ENCODE results near the gene SENP8. TPM values are rescaled to one million over a fixed set of nuclear protein-coding genes. Genes with fewer than 3 reads are reported as not detected.
A peak's percentile ranks its signal among the peaks of the same experiment; 100 is the strongest.

Gene SENP8
- total RNA-seq, 1 experiment from 2014 or later: 3.8 TPM

DNA sequence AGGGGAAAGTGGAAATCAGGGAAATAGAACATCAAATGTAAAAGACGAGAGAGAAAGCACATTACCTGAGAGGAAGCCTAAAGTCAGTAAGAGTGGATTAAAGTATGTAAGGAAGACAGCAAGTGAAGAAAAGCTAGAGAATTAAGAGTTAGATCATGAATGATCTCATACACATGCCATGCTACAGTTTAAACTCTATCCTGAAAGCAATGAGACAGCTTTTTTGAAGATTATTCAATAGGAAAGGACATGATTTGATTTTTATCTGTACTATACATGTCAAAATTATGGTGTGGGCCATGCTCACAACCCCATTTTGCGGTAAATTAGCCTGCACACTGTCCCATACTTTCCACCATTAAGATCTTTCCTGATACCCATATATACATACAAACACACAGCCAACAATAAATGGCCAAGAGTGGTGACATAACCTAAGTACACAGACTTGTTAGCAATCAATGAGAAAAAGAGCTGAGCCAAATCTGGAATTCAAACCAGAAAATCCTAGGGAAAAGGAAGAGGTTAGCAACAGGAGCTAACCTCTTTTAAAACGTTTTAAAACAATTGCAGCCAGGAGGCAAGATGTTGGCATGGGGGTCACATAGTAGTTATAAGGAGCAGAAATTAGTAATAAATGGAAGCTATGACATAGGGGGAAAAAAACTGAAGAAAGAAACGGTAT, 4.7 kb upstream of the SENP8 start:
- H3K4me3 Mint-ChIP-seq (ENCODE audit: unreplicated experiment): no peak overlapping the region
- TF ChIP-seq, protein P1, sequence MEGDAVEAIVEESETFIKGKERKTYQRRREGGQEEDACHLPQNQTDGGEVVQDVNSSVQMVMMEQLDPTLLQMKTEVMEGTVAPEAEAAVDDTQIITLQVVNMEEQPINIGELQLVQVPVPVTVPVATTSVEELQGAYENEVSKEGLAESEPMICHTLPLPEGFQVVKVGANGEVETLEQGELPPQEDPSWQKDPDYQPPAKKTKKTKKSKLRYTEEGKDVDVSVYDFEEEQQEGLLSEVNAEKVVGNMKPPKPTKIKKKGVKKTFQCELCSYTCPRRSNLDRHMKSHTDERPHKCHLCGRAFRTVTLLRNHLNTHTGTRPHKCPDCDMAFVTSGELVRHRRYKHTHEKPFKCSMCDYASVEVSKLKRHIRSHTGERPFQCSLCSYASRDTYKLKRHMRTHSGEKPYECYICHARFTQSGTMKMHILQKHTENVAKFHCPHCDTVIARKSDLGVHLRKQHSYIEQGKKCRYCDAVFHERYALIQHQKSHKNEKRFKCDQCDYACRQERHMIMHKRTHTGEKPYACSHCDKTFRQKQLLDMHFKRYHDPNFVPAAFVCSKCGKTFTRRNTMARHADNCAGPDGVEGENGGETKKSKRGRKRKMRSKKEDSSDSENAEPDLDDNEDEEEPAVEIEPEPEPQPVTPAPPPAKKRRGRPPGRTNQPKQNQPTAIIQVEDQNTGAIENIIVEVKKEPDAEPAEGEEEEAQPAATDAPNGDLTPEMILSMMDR (IDR thresholded peaks at IDR 0.05; ENCODE audit: unreplicated experiment): no peak
- H3K27ac Mint-ChIP-seq (ENCODE audit: low read depth, unreplicated experiment): no peak overlapping the region
- intact Hi-C loops (cut with micrococcal nuclease): no loop called here
- no peaks in the 10 kb centered on the region for H3K27me3 Mint-ChIP-seq (ENCODE audit: insufficient read depth, unreplicated experiment)
- H3K9me3 Mint-ChIP-seq (ENCODE audit: unreplicated experiment): no peaks in the 10 kb centered on the region
- no peak for DNase-seq (ENCODE audit: unreplicated experiment)
- ChIA-PET CTCF (interaction anchor here (1.4 kb wide), 1 partner anchor 43 kb away, joined by 4 read pairs; no protein-coding TSS in a partner anchor), POLR2A (interaction anchor here (0.6 to 0.7 kb wide), 2 partner anchors 24 to 38 kb away, joined by 3 read pairs; no protein-coding TSS in a partner anchor)
- H3K4me1 Mint-ChIP-seq (ENCODE audit: insufficient read depth, unreplicated experiment): peaks cover 35% of the 10 kb centered on the region
- H3K36me3 Mint-ChIP-seq (ENCODE audit: insufficient read depth, unreplicated experiment): peaks cover 6% of the 10 kb centered on the region
- BruUV-seq (replicated peaks): no TSS peak

DNA sequence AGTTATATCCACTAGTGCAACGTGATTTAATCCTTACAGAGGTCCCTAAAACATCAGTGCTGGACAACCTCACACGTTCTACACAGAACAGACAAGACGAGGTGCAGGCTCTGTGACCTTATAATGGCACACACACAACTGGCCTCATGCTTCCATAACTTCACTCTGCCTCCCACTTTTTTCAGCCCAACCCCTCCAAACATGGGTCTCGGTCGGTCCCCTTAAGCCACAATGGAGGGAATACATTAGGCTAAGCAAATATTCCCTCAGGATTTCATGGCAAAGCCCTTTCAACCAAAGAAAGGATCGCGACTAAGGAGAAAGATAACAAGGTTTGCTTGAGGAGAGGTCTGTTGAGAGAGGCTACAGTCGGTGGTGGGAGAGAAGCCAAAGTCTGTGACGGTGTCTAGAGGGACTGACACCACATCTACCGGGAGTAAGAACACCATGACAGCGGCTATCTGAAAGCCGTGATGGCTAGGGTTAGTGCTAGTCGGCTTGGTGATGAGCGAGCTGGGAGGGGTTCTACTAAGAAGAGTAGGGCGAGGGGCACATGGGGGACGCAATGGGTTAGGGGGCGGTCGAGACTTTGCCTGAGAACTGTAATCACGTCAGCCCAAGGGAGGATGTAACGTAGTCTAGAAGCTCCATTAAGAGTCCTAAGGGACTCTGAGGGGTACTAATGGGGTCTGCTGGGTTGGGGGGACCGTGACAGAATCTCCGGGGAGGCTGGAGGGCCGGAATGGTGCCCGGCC, 1.3 kb upstream of the SENP8 start:
- BruUV-seq (replicated peaks): no TSS peak
- H3K4me1 Mint-ChIP-seq (ENCODE audit: insufficient read depth, unreplicated experiment): peaks cover 53% of the 10 kb centered on the region
- CTCF ChIA-PET: interaction anchor here (0.5 to 1.3 kb wide), 7 partner anchors 22 to 624 kb away, joined by 3 to 4 read pairs (median 3); no protein-coding TSS in a partner anchor
- intact Hi-C loops (cut with micrococcal nuclease): no loop called here
- no peaks in the 10 kb centered on the region for H3K27me3 Mint-ChIP-seq (ENCODE audit: insufficient read depth, unreplicated experiment)
- H3K27ac Mint-ChIP-seq (ENCODE audit: low read depth, unreplicated experiment): peak overlapping the region; percentile 99
- H3K36me3 Mint-ChIP-seq (ENCODE audit: insufficient read depth, unreplicated experiment): peaks cover 6% of the 10 kb centered on the region
- TF ChIP-seq, protein P1 (IDR thresholded peaks at IDR 0.05; ENCODE audit: unreplicated experiment): no peak
- DNase-seq (ENCODE audit: unreplicated experiment): peak; percentile 34
- H3K4me3 Mint-ChIP-seq (ENCODE audit: unreplicated experiment): peak overlapping the region; percentile 100
- POLR2A ChIA-PET: interaction anchor here (0.6 to 2.4 kb wide), 8 partner anchors 12 to 114 kb away, joined by 3 to 10 read pairs (median 4); partner anchors contain the start of genes GRAMD2A and PKM
- no peaks in the 10 kb centered on the region for H3K9me3 Mint-ChIP-seq (ENCODE audit: unreplicated experiment)

DNA sequence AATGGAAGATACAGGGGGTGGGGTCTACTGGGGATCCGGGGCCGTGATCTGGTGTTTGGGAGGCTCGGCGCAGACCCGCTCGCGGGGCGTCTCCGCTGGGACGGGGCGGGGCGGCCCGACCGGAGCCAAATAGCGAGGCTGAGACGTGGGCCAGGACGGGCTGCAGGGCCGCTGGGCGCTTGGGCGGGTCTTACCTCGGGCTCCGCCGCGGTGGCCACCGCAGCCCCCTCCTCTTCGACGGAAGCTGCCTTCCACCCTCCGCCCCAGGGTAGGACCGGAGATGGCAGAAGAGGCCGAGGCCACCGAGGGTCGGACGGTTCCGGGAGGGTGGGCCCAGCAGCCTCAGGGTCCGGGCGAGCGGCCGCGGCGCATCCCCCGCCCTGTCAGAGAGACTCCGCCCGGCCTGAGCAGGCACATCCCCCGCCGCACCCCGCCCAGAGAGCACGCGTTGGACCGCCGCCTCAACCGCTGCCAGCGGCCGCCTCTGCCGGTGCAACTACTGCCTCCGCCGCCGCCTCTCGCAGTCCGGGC, 652 bp upstream of the SENP8 start:
- peaks cover 53% of the 10 kb centered on the region for H3K4me1 Mint-ChIP-seq (ENCODE audit: insufficient read depth, unreplicated experiment)
- peak overlapping the region; percentile 100 for H3K4me3 Mint-ChIP-seq (ENCODE audit: unreplicated experiment)
- DNase-seq (ENCODE audit: unreplicated experiment): peak; percentile 76
- peaks cover 6% of the 10 kb centered on the region for H3K36me3 Mint-ChIP-seq (ENCODE audit: insufficient read depth, unreplicated experiment)
- H3K27ac Mint-ChIP-seq (ENCODE audit: low read depth, unreplicated experiment): peak overlapping the region; percentile 99
- CTCF ChIA-PET: interaction anchor here (0.6 to 1.3 kb wide), 5 partner anchors 23 to 374 kb away, joined by 3 to 4 read pairs (median 3); no protein-coding TSS in a partner anchor
- POLR2A ChIA-PET: interaction anchor here (0.6 to 2.4 kb wide), 7 partner anchors 10 to 114 kb away, joined by 3 to 10 read pairs (median 4); partner anchors contain the start of genes GRAMD2A and PKM
- TF ChIP-seq, protein P1 (IDR thresholded peaks at IDR 0.05; ENCODE audit: unreplicated experiment): no peak
- H3K27me3 Mint-ChIP-seq (ENCODE audit: insufficient read depth, unreplicated experiment): no peaks in the 10 kb centered on the region
- no TSS peak for BruUV-seq (replicated peaks)
- no peaks in the 10 kb centered on the region for H3K9me3 Mint-ChIP-seq (ENCODE audit: unreplicated experiment)
- intact Hi-C loops (cut with micrococcal nuclease): no loop called here

- no TSS peak for BruUV-seq (replicated peaks)
- CTCF ChIA-PET: interaction anchor here (0.6 to 0.8 kb wide), 2 partner anchors 16 to 33 kb away, joined by 3 to 5 read pairs; no protein-coding TSS in a partner anchor
- Mint-ChIP-seq H3K4me1 (ENCODE audit: insufficient read depth, unreplicated experiment) (peaks cover 11% of the 10 kb centered on the region), H3K36me3 (ENCODE audit: insufficient read depth, unreplicated experiment) (no peaks in the 10 kb centered on the region), H3K27me3 (ENCODE audit: insufficient read depth, unreplicated experiment) (no peaks in the 10 kb centered on the region), H3K27ac (ENCODE audit: low read depth, unreplicated experiment) (no peak overlapping the region), H3K9me3 (ENCODE audit: unreplicated experiment) (no peaks in the 10 kb centered on the region), H3K4me3 (ENCODE audit: unreplicated experiment) (no peak overlapping the region)
- intact Hi-C loops (cut with micrococcal nuclease): no loop called here
- DNase-seq (ENCODE audit: unreplicated experiment): no peak
- TF ChIP-seq, protein P1 (IDR thresholded peaks at IDR 0.05; ENCODE audit: unreplicated experiment): no peak
- POLR2A ChIA-PET: interaction anchor here (1.3 kb wide), 1 partner anchor 44 kb away, joined by 3 read pairs; no protein-coding TSS in a partner anchor
Observed at GRCh38 chr15:72124218-72124617, 6.0 kb downstream of the SENP8 start.
